MV-4-11 (cell line): ENCODE data around the gene R3HDM2.
A peak's percentile ranks its signal among the peaks of the same experiment; 100 is the strongest.
"Not testable (repeated sequence)": the region's sequence is repeated elsewhere in the genome, so short reads cannot be mapped to it uniquely, and the experiment has no call there.

Experiments
- DNase-seq: peaks from one replicate; lab custom pipeline; 2025; lab: John Stamatoyannopoulos, UW

The R3HDM2 gene

GRCh38 chr12:57426948-57427347 lies 3.9 kb downstream of the R3HDM2 start:
- not testable (repeated sequence) for DNase-seq

- DNase-seq = no peak
These were observed 10.4 kb downstream of the R3HDM2 start for GRCh38 chr12:57420482-57420881.

GRCh38 chr12:57419495-57419894 lies 11.3 kb downstream of the R3HDM2 start:
- no peak for DNase-seq

- DNase-seq = no peak
These were observed 12.6 kb downstream of the R3HDM2 start for GRCh38 chr12:57418255-57418654.

- DNase-seq = no peak
These were observed 14.5 kb downstream of the R3HDM2 start for GRCh38 chr12:57416039-57416996.

GRCh38 chr12:57415088-57415487 lies 15.8 kb downstream of the R3HDM2 start:
- DNase-seq = no peak

GRCh38 chr12:57414160-57414559 lies 16.7 kb downstream of the R3HDM2 start:
- not testable (repeated sequence) for DNase-seq

GRCh38 chr12:57410534-57410933 lies 20.3 kb downstream of the R3HDM2 start:
- no peak for DNase-seq

GRCh38 chr12:57404966-57405640 lies 25.7 kb downstream of the R3HDM2 start:
- no peak for DNase-seq

GRCh38 chr12:57402156-57402555 lies 28.7 kb downstream of the R3HDM2 start:
- DNase-seq = not testable (repeated sequence)

- DNase-seq = no peak
These were observed 29.7 kb downstream of the R3HDM2 start for GRCh38 chr12:57401165-57401564.

- DNase-seq = not testable (repeated sequence)
These were observed 31.0 kb downstream of the R3HDM2 start for GRCh38 chr12:57399718-57400463.

GRCh38 chr12:57397441-57397840 lies 33.4 kb downstream of the R3HDM2 start:
- DNase-seq = no peak

GRCh38 chr12:57395121-57395520 lies 35.7 kb downstream of the R3HDM2 start:
- DNase-seq = no peak

GRCh38 chr12:57390174-57390573 lies 40.7 kb downstream of the R3HDM2 start:
- DNase-seq = no peak

GRCh38 chr12:57389033-57389432 lies 41.8 kb downstream of the R3HDM2 start:
- no peak for DNase-seq

GRCh38 chr12:57388425-57388824 lies 42.4 kb downstream of the R3HDM2 start:
- no peak for DNase-seq

GRCh38 chr12:57386187-57386720 lies 44.6 kb downstream of the R3HDM2 start:
- no peak for DNase-seq

GRCh38 chr12:57385586-57385985 lies 45.3 kb downstream of the R3HDM2 start:
- no peak for DNase-seq

- no peak for DNase-seq
These were observed 46.4 kb downstream of the R3HDM2 start for GRCh38 chr12:57384478-57384877.

GRCh38 chr12:57381693-57382220 lies 49.1 kb downstream of the R3HDM2 start:
- DNase-seq = no peak

GRCh38 chr12:57380300-57380699 lies 50.5 kb downstream of the R3HDM2 start:
- DNase-seq = peak; percentile 17
